COLO668 (cell line): ENCODE measurements around the gene SGSH.

Experiments
- DNase-seq: peaks from one replicate; lab custom pipeline; 2025; ENCODE audit not compliant: unreplicated experiment; lab: John Stamatoyannopoulos, UW

SGSH gene

GRCh38 chr17:80187090-80187489 is 33.0 kb downstream of the SGSH start:
- DNase-seq, result no peak

- DNase-seq, result no peak
These were observed 34.2 kb downstream of the SGSH start for GRCh38 chr17:80185968-80186367.

GRCh38 chr17:80184423-80184714 is 35.8 kb downstream of the SGSH start:
- DNase-seq, result no peak

GRCh38 chr17:80183581-80184422 is 36.3 kb downstream of the SGSH start:
- DNase-seq, result peak; percentile 15

GRCh38 chr17:80182845-80183223 is 37.3 kb downstream of the SGSH start:
- no peak for DNase-seq

- no peak for DNase-seq
These were observed 37.9 kb downstream of the SGSH start for GRCh38 chr17:80182118-80182844.

- DNase-seq, result no peak
These were observed 38.7 kb downstream of the SGSH start for GRCh38 chr17:80181431-80181830.

GRCh38 chr17:80180192-80180591 is 39.9 kb downstream of the SGSH start:
- no peak for DNase-seq

- no peak for DNase-seq
These were observed 42.0 kb downstream of the SGSH start for GRCh38 chr17:80177986-80178595.

GRCh38 chr17:80176757-80177156 is 43.4 kb downstream of the SGSH start:
- DNase-seq, result no peak

GRCh38 chr17:80173916-80174315 is 46.2 kb downstream of the SGSH start:
- DNase-seq, result no peak

GRCh38 chr17:80173126-80173525 is 47.0 kb downstream of the SGSH start:
- DNase-seq, result no peak

- DNase-seq, result no peak
These were observed 48.5 kb downstream of the SGSH start for GRCh38 chr17:80171681-80172080.

GRCh38 chr17:80169784-80170500 is 50.2 kb downstream of the SGSH start, which contains the start of gene CARD14:
Gene CARD14, plus strand, starts transcription at chr17:80170030. Its CDS starts 11,409 bp downstream, at chr17:80181439.
- DNase-seq, result no peak

- DNase-seq, result no peak
These were observed 51.0 kb downstream of the SGSH start for GRCh38 chr17:80169107-80169506.

GRCh38 chr17:80168371-80168770 is 51.8 kb downstream of the SGSH start:
- no peak for DNase-seq

GRCh38 chr17:80166446-80166845 is 53.7 kb downstream of the SGSH start:
- no peak for DNase-seq

GRCh38 chr17:80164185-80164584 is 55.9 kb downstream of the SGSH start:
- DNase-seq, result no peak

- DNase-seq, result no peak
These were observed 56.8 kb downstream of the SGSH start for GRCh38 chr17:80163336-80163735.

- no peak for DNase-seq
These were observed 59.6 kb downstream of the SGSH start for GRCh38 chr17:80160536-80160935.
